Fibroblast of the conjunctiva (primary cell): Measurements from ENCODE around the gene DYSF.

Experiments
- DNase-seq: peaks from one replicate; pipeline ENCODE4 v3.0.0-alpha.2; 2010; ENCODE audit warnings: low read depth

DYSF gene

DNA sequence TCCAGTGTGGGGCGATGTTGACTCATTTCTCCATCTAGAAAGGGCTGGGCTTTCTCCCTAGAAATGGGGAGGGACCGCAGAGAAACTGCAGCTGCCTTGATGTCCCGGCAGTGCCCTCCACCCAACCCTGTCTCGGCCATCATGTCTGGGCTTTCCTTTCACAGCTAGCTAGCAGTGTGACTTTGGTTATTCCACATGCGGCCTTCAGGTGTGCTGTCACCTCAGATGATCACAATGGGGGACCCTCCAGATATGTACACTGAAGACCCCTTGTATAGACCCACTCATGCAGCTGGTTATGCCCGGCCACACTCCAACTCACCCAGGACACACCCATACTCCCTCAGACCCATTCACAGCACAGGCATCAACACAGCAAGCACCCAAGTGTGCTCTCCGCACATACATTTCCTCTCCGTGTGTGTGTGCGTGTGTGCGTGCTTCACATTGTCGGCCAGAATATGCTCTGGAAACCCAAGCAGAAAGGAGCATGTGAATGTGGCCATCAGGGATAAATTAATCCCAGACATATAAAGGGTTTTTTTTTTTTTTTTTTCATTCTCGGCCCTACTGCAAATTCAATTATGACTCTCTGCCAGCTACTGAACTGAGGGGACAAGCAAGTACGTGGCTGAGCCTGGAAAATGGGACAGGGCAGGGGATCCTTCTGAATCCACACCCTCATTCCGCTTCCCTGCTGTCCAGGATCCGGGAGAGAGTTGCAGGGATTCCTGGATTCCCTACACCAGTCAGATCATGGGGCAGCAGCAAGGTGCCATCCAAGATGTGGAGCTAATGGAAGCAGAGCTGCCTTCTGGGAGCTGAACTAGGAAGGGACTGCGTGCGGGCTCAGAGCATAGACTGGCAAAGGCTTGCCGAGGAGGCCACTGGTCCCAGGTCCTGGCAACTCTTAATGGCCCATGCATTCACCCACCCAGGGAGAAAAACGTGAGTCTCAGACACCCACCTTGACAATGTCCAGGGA, 240.2 kb downstream of the DYSF start:
- DNase-seq = no peak

DNA sequence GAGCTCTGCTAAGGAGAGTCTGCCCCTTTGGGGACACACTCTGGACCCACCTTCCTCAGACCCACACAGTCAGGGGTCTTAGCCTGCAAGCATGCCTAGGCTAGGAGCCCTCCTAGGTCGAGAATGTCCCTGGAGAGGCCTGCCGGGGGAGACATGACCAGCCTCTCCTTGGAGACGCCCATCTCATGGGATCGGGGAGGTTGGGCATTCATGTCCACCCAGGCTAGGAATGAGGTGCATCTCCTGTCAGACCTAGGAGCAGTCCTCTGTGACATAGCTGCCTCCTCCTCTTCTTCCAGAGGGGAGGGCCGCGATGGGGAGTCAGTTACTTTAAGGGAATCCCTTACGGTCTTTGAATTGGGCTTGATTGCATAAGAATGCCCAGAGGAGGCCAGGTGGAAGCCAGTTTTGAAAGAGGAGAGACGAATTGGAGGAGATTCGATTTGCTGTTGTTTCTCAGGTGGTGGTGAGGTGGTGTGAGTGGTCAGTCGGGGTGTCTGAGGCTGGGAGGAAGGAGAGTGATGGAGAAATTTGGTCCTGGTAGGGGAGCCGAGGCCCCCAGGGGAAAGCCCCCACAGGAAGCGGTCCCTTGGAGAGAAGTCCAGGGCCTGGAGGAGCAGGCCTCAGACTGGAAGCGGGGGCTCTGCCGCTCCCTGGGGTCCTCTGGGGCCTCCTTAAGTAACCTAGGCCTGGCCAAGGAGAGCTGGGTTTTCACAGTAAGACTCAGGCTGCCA, 241.3 kb downstream of the DYSF start:
- DNase-seq = no peak

DNA sequence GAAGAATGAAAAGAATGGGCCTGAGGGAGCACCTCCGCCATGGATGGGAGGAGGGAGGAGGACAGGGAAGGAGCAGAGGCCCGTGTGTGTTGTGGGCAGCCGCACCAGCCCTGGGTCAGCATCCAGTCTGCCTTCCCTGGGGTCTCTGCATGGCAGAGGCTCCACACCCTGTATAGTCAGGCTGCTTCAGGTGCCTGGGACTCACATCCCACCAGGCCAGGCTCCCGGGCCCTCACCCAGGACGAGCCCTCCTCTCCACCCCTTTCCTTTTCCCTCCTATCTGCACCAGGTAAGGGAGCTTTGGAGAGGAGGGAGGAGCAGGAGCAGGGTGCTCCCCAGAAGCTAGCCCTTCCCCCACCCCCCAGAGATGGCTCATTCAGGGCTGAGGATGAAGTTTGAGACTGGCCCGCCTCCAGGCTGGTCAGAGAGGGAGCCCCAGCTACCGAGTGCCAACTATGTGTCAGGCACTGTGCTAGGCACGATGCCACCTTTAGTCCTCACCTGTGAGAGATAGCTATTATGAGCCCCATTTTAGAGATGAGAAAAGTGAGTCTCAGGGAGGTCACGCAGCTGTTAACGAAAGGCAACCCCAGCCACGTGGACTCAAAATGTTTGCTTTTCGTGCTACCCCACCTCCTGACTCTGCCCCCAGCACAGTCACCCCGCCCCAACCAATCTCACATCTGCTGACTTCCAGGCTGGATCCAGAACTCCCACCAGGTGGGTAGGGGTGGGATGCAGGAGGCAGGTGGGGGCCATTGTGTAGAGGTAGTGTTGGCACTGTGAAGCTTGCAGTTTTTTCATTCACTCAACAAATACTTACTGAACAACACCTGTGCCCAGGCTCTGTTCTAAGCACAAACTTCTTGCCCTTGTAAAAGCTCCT, 242.1 kb downstream of the DYSF start:
- no peak for DNase-seq

DNA sequence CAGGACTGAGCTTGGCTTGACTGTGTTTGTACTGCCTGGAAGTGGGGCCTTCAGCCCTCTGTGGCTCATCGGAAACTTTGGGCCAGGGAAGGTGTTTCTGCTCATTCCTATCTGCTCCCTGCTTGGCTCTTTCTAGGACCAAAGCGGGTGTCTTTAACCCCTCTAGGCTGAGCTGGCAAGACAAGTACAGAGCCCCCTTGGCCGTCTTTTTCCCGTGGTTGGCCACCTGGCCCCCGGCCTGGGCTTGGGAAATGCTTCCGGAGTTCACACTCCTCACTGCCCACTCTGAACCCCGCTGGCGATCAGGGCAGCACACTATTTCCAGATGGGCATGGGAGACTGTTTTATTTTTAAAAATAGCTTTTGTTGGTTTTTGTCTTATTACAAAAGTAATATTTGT, 243.0 kb downstream of the DYSF start:
- no peak for DNase-seq

DNA sequence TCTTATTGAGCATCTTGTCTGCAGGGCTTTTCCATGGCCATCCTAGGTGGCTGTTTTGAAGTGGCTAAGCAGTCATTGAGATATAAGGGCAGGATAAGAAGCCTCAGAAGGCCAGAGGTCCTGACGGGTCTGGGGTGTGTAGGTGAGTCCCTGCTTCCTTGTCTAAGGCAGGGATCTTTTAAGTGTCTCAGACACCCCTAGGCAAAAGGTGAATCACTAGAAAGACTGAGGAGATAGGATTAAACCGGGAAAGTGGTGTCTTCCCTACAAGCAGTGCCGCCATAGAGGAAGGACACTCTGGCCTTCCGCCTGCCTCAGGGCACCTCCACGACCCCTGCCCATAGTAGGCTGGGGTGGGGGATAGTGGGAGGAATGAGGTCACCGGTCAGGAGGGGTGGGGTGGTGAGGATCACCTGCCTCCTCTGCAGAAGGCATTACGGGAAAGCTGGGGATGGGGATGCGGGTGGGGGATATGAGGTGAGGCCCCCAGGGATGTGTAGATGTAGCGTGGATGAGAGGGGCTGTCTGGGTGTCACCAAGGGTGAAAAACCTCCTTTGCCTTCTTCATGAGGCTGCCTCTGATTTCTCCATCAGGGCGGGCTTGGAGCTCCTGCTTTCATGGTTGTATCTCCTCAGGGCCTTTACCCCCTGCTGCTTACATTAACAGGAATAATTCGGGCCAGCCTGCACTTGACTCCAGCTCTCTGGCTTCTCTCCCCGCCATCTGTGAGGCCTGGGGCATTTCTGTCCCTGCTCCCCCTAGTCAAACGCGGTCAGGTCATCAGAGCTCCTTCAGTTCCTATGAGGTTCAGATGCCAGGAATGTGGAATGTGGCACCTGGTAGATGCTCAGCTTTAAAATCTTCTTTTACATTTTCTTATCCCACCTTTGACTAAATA, 244.0 kb downstream of the DYSF start:
- no peak for DNase-seq

DNA sequence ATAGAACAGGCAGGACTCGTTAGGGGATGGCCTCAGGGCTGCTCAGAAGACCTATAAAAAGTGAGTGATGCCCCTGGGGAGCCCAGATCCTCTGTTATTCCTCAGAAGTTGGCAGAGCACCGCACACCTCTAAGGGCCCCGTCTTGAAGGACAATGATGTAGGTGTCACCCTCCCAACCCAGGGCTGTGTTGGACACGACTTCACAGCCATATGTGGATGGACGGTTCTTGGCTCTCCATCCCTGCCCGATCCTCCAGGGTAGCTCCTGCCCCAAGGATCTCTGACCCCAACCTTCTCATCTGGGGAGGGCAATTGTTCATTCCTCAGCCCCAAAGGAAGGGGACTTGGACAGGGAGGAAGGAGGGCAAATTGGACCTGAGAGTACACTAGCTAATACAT, 246.1 kb downstream of the DYSF start:
- no peak for DNase-seq

DNA sequence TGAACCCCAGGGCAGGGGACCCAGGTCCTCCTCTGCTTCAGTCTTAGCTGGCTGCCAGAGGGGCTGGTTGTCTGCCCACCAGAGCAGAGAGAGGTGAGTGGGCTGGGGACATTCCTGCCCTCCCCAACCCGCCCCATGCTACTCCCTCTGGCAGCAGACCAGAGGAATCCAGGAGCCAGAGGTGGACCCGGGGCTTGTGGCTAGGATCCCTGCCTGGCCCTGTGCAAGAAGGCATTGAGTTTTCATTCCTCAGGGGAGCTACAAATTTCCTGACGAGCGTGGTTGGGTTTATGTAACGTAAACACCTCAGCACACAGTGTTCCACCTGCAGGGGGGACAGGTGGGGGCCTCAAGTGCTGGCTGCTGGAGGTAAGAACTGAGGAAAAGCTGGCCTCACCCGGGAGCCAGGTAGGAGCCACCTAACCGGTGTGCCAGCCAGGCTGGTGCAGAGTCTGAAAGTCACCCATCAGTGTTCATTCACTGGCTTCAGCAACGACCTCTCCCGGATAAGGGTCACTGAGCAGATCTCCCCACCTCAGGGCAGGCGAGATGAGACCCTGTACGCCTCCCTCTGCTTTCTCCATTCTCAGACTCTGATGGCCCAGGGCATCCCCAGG, 246.8 kb downstream of the DYSF start:
- no peak for DNase-seq

DNA sequence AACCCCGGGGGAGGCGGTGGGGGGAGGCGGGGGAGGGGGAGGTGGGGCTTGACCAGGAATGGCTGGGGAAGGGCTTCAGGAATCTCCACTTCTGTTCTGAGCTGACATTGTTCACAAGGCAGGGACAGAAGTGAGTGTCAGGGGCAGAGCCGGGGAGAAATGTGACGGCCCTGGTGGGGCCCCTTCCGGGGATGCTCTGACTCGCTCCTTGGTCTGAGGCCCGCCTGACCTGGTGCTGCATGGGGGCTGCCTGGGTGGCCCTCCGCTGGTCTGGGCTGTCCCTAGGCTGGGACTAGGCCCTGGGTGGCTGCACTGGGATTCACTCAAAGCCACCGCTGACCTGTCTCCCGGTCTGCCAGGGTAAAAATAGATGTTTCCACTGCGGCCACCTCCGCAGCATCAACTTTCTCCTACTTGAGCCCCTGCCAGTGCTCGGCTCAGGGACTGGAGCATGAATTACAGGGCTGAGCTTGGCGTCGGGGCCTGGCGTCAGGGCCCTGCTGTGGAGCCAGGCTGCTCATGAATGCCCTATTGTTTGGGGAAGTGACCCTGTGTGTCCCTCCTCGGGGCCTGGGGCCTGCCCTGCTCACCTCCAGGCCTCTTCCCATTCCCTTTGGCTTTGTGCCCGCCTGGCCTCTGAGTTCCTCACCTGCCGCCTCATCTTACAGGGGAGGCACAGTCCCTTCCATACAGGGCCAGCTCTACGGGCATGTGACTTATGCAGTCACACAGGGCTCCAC, 247.5 kb downstream of the DYSF start:
- DNase-seq = no peak

DNA sequence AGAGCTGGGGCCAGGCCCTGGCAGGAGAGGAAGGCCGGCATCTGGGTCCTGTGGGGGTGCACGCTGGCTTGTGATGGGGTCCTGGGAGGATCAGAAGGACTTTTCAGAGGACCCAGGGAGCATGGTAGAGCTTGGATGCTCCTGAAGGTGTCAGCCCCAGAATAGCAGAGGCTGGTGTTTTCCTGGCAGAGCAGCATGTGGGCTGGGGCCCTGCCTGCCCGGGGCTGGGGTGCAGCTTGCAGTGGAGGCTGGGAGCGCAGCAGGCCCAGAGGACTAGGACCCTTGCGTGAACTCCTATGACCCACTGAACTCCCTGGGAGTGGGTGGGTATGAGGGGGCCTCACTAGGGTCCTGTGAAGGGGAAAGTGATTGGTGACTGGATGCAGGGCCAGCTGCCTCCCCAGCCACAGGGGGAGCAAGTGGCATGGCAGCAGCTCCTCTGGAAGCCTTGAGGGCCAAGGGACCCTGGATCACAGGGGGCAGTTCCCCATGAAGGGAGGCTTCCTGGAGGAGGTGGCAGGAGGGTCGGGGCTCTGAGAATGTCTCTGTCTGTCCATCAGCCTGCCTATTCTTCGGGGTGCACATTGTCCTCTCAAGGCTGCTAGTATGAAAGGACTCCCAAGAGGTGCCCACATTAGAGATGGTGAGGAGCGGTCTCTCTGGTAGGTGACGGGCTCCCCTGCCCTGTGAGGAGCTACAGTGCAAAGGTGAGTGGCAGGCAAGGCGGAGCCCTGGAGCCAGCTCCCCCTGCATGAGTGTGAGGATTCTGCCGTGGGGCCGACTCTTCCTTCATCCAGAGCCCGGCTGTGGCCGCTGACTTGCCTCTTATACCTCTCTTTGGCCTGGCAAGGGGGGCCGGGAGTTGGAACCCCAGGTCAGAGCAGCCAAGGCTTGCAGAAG, 249.0 kb downstream of the DYSF start:
- no peak for DNase-seq

DNA sequence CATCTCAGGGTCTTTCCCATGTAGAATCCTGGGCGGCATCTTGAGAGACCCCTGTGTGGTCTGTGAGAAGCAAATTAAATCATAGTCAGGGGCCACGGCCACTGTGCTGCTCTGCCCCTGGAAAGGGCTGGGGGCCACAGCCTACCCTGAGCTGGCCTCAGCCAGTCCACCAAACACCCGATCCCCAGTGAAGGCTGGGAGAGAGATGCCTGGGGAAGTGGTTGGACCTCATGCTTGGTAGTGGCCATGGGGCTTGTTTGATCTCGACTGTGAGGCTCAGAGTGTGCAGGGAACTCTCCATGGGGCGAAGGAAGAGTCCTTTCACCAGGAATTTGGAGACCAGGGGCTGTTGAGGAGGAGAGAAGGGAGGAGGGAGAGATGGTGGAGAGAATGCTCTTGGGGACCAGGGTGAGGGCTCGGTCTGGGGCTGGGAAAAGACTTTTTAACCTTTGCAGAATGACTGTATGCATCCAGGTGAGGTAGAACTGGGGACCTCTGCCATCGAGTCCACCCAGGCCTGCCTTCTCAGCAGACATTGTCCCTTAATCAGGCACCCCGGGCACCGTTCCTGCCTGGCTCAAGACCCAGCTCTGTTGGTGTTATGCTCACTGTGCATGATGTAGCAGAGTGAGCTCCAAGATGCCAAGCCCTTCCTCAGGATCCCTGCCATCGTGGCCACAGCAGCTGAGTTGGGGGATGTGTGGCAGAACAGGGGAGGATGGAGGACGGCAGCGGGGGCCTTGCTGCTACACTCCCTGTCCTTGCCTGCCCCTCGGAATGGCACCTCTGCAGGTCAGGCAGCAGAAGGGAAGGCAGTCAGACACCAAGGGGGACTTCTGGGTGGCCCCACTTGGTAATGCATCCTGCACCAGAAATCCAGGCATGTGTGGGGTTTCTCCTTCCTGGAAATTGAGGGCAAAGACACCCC, 249.9 kb downstream of the DYSF start:
- DNase-seq = no peak

DNA sequence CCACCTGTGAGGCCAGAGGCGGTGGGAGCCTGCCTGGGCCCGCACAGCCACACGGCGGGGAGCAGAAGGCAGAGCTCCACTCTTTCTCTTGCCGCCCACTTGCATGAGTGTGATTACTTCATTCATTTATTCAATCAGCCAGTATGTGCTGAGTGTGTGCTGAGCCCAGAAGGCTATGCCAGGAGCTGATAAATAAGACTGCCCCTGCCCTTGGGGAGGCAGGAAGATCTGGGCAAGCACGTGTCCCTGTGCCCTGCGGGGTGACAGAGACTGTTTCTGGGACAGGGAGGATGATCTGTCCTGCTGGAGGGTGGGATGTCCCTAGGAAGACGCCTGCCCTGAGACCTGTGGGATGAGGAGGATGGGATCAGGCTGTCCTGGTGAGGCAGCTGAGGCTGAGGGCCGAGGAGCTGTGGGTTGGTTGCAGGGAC, 250.8 kb downstream of the DYSF start:
- DNase-seq = no peak

DNA sequence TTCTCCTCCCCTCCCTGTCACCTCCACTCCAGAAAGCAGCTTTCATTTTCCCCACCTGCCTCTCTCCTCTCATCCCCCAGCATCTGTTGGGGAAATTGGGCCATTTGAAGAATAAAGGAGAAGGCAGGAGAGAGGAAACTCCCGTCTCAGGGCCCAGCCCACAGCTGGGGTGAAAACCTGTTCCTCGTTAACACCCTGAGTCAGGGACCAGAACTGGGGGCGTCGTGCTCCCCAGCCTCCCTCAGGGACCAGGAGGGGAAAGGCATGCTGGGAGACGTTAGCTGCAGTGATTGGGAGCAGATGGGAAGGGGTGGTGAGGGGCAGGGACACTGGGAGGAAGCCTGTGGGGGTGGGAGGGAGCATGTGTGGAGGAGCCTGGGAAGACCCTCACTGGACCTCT, 251.3 kb downstream of the DYSF start:
- no peak for DNase-seq

DNA sequence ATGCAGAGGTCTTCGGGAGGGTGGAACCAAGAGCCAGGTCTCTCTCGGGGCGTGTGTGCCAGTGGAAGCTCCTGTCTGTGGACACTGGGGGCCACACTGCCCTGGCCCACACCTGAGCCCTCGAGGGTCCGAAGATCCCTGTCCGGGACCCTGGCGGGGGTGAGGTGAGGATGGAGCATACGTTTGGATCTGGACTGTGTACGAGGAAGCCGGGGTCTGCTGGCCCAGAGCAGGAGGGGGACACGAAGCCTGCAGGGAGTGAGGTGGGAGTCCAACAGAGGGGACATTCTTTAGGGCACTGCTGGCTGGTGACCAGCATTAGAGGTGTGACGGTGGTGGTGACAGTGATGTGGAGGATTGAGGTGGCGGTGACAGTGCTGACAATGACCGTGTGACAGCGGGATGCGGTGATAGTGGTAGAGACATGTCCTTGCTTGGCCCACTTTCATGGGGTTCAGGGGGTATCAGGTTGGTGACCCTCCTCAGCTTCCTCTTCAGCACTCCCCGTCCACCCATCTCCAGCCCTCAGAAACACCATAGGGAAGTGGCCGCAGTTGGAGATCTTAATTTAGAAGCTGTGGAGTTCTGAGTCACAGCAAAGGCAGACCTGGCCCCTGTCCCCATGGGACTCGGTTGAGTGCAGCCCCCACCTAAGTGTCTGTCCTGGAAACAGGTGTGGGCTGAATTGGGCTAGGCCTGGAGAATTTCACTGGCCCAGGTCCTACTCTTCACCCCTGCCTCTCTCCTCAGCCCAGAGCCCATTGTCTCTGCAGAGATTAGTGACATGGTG, 252.0 kb downstream of the DYSF start:
- DNase-seq = no peak

DNA sequence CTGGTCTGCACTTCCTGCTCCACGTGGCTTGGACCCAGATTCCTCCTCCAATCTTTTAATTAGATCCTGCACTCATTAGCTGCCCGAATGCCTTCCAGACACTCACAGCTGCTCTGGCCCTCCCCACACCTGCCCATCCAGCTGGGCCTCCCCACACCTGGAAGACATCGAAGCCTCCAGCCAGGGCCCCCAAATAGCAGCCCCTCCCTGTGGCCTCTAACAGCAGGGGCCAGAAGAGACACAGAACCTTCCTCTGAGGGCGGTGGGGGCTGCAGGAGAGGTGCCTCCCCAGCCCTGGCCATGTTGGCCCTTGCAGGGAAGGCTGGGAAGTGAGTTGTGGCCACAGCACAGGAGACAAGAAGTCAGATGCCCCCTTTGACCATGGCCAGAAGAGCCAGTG, 252.8 kb downstream of the DYSF start:
- DNase-seq = no peak

DNA sequence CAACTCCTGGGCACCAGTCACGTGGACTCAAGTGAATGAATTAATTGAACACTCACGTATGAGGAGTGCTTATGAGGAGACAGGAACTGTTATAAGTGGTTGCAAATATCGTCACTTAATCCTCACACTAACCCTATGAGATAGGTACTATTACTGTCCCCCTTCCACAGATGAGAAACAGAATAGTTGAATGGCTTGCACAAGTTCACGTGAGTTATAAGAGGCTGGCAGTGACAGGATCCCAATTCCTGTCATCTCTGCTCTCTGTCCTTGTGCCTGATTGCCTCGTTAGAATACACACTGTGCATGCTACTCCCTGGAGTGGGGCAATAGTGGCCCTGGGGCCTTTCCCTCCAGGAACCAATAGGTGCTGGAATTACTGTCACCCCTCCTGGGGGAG, 253.5 kb downstream of the DYSF start:
- no peak for DNase-seq

DNA sequence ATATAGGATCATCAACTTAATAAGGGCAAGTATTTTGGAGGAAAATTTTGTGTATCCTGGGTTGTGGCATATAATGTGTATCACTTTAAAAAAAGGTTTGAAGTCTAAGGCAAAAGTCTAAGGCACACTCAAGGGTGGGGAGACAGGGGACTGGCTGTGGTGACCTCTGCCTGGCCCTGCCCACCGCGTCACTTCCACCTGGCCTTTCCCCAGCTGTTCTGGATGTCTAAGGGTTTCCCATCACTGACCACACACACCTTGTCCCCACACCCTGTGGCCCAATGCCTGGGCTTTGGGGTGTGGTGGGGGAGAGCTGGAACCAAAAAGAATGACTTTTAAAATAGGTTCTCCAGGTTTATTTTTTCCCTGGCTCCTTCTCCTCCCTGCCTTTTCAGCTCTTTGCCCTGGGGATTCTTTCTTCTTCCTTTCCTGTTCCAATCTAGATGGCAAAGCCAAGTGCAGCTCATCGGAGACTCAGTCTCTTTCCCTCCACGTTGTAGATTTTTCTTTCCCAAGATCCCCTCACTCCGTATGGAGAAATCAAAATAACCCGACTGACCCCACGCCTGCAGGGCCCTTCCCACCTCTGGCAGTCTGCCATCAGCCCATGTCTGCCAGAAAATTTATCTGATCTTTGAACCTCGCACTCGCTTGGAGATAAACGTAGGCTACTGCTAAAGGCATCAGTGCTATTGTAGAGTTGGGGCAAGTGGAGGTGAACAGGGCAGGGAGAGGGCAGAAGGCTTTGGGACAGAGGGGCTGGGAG, 257.2 kb downstream of the DYSF start:
- DNase-seq = no peak
